ENCODE data around the gene GCK. TPM values are rescaled to one million over a fixed set of nuclear protein-coding genes. Genes with fewer than 3 reads are reported as not detected.

GCK gene
- total and polyA plus RNA-seq, 12 donors: 0.09 to 2.1 (median 0.50) TPM; not detected in 3

DNA sequence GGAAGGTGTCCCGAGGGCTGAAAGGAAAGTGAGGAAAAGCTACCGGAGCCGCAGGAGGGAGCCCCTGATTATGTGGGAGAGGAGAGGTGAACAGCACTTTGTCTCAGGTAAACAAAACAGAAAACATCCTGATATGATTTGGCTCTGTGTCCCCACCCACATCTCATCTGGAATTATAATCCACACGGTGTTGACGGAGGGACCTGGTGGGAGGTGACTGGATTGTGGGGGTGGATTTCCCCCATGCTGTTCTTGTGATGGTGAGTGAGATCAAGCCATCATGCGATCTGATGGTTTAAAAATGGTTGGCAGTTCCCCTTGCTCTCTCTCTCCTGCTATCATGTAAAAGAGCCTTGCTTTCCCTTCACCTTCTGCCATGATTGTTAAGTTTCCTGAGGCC is 68.8 kb downstream of the GCK start:
- peak in 1 of 7 donors; percentile 1 for DNase-seq
- Histone ChIP-seq H3K36me3 (replicated peaks in 1 of 2) (peaks cover 0 to 40% of the 10 kb centered on the region in 2 donors), H3K4me3 (no peak overlapping the region), H3K4me1 (replicated peaks in 1 of 2) (peaks cover 7 to 14% of the 10 kb centered on the region in 2 donors), H3K27ac (no peak overlapping the region), H3K27me3 (no peaks in the 10 kb centered on the region), H3K9me3 (replicated peaks in 1 of 3) (no peaks in the 10 kb centered on the region)
- intact Hi-C loops (cut with DNase I): no loop called here
- TF ChIP-seq POLR2A (IDR thresholded peaks at IDR 0.05): no peak
- TF ChIP-seq, protein P1, sequence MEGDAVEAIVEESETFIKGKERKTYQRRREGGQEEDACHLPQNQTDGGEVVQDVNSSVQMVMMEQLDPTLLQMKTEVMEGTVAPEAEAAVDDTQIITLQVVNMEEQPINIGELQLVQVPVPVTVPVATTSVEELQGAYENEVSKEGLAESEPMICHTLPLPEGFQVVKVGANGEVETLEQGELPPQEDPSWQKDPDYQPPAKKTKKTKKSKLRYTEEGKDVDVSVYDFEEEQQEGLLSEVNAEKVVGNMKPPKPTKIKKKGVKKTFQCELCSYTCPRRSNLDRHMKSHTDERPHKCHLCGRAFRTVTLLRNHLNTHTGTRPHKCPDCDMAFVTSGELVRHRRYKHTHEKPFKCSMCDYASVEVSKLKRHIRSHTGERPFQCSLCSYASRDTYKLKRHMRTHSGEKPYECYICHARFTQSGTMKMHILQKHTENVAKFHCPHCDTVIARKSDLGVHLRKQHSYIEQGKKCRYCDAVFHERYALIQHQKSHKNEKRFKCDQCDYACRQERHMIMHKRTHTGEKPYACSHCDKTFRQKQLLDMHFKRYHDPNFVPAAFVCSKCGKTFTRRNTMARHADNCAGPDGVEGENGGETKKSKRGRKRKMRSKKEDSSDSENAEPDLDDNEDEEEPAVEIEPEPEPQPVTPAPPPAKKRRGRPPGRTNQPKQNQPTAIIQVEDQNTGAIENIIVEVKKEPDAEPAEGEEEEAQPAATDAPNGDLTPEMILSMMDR (IDR thresholded peaks at IDR 0.05): no peak
- 89 to 96% (median 90%) methylated on average over 6 of the region's 6 CpGs for WGBS, 4 donors

DNA sequence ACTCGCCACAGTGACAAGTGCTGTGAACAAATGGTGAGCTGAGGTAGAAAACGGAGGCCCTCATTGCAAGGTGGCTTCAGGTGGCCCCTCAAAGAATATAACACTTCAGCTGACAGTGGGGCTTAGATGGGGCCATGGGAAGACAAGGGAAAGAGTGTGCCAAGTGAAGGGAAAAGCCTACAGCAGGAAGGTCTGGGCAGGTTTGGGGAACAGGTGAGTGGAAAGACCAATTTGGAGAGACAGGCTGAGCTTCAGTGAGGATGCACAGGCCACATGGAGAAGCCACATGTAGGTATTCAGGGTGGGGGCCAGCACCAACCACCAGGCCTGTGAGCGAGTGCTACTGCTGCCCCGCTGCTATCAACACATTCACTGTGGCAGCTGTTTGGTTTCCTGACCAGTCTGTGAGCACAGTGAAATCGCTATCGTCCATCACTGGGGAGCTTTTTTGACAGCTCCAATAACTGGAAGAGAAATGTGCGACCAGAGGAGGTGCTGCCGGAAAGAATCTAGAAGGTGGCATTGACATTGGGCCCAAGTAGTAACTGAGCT is 69.3 kb downstream of the GCK start:
- Histone ChIP-seq H3K4me1 (replicated peaks in 1 of 2) (peaks cover 7 to 14% of the 10 kb centered on the region in 2 donors), H3K4me3 (no peak overlapping the region), H3K36me3 (replicated peaks in 1 of 2) (peaks cover 0 to 40% of the 10 kb centered on the region in 2 donors), H3K9me3 (replicated peaks in 1 of 3) (no peaks in the 10 kb centered on the region), H3K27me3 (no peaks in the 10 kb centered on the region), H3K27ac (no peak overlapping the region)
- TF ChIP-seq, protein P1 (IDR thresholded peaks at IDR 0.05): no peak
- no peak for TF ChIP-seq POLR2A (IDR thresholded peaks at IDR 0.05)
- intact Hi-C loops (cut with DNase I): loop anchor here in 1 of 2 donors (5.0 kb wide), 1 partner anchor 43 kb away; no protein-coding TSS in a partner anchor
- 86 to 97% (median 88%) methylated on average over 8 of the region's 8 CpGs for WGBS, 4 donors
- peak in 1 of 7 donors; percentile 4 for DNase-seq

DNA sequence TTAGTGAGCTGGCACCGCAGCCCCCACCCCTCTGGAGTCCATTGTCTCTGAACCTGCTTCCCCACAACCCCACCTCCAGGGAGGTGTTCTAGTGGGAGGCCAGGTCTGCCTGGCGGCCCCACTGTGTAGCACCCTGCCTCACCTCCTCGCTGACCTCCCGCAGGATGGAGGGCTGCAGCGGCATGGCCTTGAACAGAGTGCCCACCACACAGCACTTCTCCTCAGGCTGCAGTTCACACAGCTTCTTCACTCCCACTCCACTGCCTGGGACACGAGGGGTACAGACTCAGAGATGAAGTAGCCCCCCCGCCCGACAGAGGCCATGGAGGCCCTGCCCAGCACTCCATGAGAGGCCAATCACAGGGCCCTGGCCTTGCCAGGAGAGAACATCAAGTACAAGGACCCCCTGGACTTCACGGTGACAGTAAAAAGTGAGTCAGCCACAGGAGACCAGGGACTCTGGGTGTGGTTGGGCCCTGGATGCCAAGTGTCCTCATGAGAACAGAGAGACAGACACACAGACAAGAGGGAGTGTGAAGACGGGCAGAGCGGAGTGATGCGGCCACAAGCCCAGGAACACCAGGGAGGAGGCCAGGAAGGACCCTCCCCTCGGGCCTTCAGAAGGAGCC is 71.3 kb downstream of the GCK start:
- peaks cover 7 to 13% of the 10 kb centered on the region in 2 donors for H3K4me1 ChIP-seq (replicated peaks in 1 of 2)
- intact Hi-C loops (cut with DNase I): loop anchor here in 1 of 2 donors (5.0 kb wide), 1 partner anchor 41 kb away; no protein-coding TSS in a partner anchor

More for the DNA sequence above, 71.3 kb downstream of the GCK start:
- Histone ChIP-seq H3K9me3 (replicated peaks in 1 of 3) (no peaks in the 10 kb centered on the region), H3K36me3 (replicated peaks in 1 of 2) (peaks cover 0 to 43% of the 10 kb centered on the region in 2 donors), H3K27me3 (no peaks in the 10 kb centered on the region), H3K4me3 (no peak overlapping the region), H3K27ac (no peak overlapping the region)
- no peak for DNase-seq
- TF ChIP-seq, protein P1 (IDR thresholded peaks at IDR 0.05): no peak
- no peak for TF ChIP-seq POLR2A (IDR thresholded peaks at IDR 0.05)
- WGBS, 4 donors: 89 to 94% (median 90%) methylated on average over 9 to 13 of the region's 13 CpGs

All from adrenal gland (tissue), 12 donors.